ENCODE results near the gene TBX21. TPM values are rescaled to one million over a fixed set of nuclear protein-coding genes. Genes with fewer than 3 reads are reported as not detected.

TBX21 gene
- total RNA-seq, 4 donors from 2014 or later = 0.42 to 2.2 (median 0.61) TPM

GRCh38 chr17:47707056-47707804 lies 25.8 kb upstream of the TBX21 start:
- peaks cover 29 to 60% (median 49%) of the 10 kb centered on the region in 4 donors for H3K4me1 ChIP-seq
- H3K27ac ChIP-seq (replicated peaks in 1 of 4) = peak overlapping the region in 3 of 4 donors; percentile 13 to 64 (median 45)
- no peaks in the 10 kb centered on the region for H3K27me3 ChIP-seq
- peaks cover 3 to 47% (median 32%) of the 10 kb centered on the region in 4 donors for H3K36me3 ChIP-seq
- TF ChIP-seq, protein P1, sequence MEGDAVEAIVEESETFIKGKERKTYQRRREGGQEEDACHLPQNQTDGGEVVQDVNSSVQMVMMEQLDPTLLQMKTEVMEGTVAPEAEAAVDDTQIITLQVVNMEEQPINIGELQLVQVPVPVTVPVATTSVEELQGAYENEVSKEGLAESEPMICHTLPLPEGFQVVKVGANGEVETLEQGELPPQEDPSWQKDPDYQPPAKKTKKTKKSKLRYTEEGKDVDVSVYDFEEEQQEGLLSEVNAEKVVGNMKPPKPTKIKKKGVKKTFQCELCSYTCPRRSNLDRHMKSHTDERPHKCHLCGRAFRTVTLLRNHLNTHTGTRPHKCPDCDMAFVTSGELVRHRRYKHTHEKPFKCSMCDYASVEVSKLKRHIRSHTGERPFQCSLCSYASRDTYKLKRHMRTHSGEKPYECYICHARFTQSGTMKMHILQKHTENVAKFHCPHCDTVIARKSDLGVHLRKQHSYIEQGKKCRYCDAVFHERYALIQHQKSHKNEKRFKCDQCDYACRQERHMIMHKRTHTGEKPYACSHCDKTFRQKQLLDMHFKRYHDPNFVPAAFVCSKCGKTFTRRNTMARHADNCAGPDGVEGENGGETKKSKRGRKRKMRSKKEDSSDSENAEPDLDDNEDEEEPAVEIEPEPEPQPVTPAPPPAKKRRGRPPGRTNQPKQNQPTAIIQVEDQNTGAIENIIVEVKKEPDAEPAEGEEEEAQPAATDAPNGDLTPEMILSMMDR (IDR thresholded peaks at IDR 0.05) = no peak
- TF ChIP-seq EP300 (IDR thresholded peaks at IDR 0.05) = no peak
- no peak for TF ChIP-seq POLR2A (IDR thresholded peaks at IDR 0.05; ENCODE audit: low read depth)
- TF ChIP-seq POLR2AphosphoS5 (IDR thresholded peaks at IDR 0.05) = no peak
- no peak for DNase-seq (ENCODE audit: extremely low spot score)
- intact Hi-C loops (cut with DNase I) = loop anchor here (10.0 kb wide), 2 partner anchors 78 to 188 kb away; partner anchors contain the start of gene SP2
- 66% methylated on average over 4 of the region's 4 CpGs for WGBS
- no peaks in the 10 kb centered on the region for H3K9me3 ChIP-seq
- H3K4me3 ChIP-seq = no peak overlapping the region

DNA sequence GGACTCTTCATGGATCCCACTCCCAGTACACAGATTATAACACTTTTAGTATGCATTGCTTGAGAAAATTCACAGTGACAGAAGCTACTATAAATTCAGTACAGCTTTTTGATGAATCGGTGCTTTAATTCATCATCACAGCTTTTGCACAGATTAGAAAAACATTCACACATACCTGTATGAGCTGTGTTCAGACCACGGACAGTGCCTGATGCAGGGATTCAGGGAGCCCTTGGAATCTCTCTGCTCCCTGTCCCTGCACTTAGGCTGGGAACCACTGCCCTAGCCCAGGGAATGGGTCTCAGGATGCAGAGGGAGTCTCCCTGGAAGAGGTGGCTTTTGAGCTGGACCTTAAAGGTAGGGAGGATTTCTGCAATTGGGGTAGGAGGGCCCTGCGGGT lies 25.2 kb upstream of the TBX21 start:
- 84% methylated on average over 3 of the region's 3 CpGs for WGBS
- Histone ChIP-seq H3K9me3 (no peaks in the 10 kb centered on the region), H3K27me3 (no peaks in the 10 kb centered on the region), H3K4me3 (peak overlapping the region in 3 of 4 donors; percentile 48 to 63 (median 49)), H3K36me3 (peaks cover 3 to 45% (median 31%) of the 10 kb centered on the region in 4 donors), H3K27ac (replicated peaks in 1 of 4) (peak overlapping the region; percentile 47 to 77 (median 62)), H3K4me1 (peaks cover 29 to 57% (median 44%) of the 10 kb centered on the region in 4 donors)
- DNase-seq (ENCODE audit: extremely low spot score) = no peak
- TF ChIP-seq, protein P1 (IDR thresholded peaks at IDR 0.05) = no peak
- intact Hi-C loops (cut with DNase I) = loop anchor here (10.0 kb wide), 2 partner anchors 77 to 187 kb away; partner anchors contain the start of gene SP2

GRCh38 chr17:47708312-47708863 lies 24.6 kb upstream of the TBX21 start:
- intact Hi-C loops (cut with DNase I) = loop anchor here (10.0 kb wide), 2 partner anchors 76 to 186 kb away; partner anchors contain the start of gene SP2
- no peak for DNase-seq (ENCODE audit: extremely low spot score)
- H3K27ac ChIP-seq (replicated peaks in 1 of 4) = peak overlapping the region; percentile 47 to 77 (median 62)
- peaks cover 0 to 5% (median 2%) of the 10 kb centered on the region in 4 donors for H3K27me3 ChIP-seq
- peaks cover 29 to 55% (median 39%) of the 10 kb centered on the region in 4 donors for H3K4me1 ChIP-seq
- H3K9me3 ChIP-seq = no peaks in the 10 kb centered on the region
- peak overlapping the region; percentile 48 to 63 (median 51) for H3K4me3 ChIP-seq
- H3K36me3 ChIP-seq = peaks cover 3 to 42% (median 31%) of the 10 kb centered on the region in 4 donors
- WGBS = 55% methylated on average over 28 of the region's 31 CpGs
- TF ChIP-seq POLR2A (IDR thresholded peaks at IDR 0.05; ENCODE audit: low read depth) (no peak), POLR2AphosphoS5 (IDR thresholded peaks at IDR 0.05) (no peak), EP300 (IDR thresholded peaks at IDR 0.05) (no peak)
- TF ChIP-seq, protein P1 (IDR thresholded peaks at IDR 0.05) = no peak

DNA sequence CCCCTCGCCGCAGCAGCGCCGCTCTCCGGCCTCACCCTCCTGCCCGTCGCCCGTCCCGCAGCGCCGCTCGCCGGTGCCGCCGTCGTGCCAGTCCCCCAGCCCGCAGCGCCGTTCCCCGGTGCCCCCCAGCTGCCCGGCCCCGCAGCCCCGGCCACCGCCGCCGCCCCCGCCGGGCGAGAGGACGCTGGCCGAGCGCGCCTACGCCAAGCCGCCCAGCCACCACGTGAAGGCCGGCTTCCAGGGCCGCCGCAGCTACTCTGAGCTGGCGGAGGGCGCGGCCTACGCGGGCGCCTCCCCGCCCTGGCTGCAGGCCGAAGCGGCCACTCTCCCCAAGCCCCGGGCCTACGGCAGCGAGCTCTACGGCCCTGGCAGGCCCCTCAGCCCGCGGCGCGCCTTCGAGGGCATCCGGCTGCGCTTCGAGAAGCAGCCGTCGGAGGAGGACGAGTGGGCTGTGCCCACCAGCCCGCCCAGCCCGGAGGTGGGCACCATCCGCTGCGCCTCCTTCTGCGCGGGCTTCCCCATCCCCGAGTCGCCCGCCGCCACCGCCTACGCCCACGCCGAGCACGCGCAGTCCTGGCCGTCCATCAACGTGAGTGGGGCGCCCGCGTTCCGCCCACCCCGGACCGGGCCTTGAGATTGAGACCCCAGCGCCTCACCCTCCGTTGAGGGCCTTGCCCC lies 24.0 kb upstream of the TBX21 start:
- DNase-seq (ENCODE audit: extremely low spot score) = no peak
- H3K4me3 ChIP-seq = peak overlapping the region; percentile 48 to 63 (median 51)
- peaks cover 0 to 11% (median 3%) of the 10 kb centered on the region in 4 donors for H3K27me3 ChIP-seq
- H3K36me3 ChIP-seq = peaks cover 3 to 42% (median 31%) of the 10 kb centered on the region in 4 donors
- intact Hi-C loops (cut with DNase I) = loop anchor here (10.0 kb wide), 2 partner anchors 76 to 186 kb away; partner anchors contain the start of gene SP2
- TF ChIP-seq POLR2A (IDR thresholded peaks at IDR 0.05; ENCODE audit: low read depth) (no peak), POLR2AphosphoS5 (IDR thresholded peaks at IDR 0.05) (peak; percentile 19 to 24)
- TF ChIP-seq, protein P1 (IDR thresholded peaks at IDR 0.05) = no peak
- H3K27ac ChIP-seq (replicated peaks in 1 of 4) = peak overlapping the region; percentile 47 to 77 (median 62)
- WGBS = 74% methylated on average over 17 of the region's 89 CpGs
- peaks cover 29 to 53% (median 37%) of the 10 kb centered on the region in 4 donors for H3K4me1 ChIP-seq
- H3K9me3 ChIP-seq = no peaks in the 10 kb centered on the region
